Measurements from ENCODE around the gene DNAJC7.
A peak's percentile ranks its signal among the peaks of the same experiment; 100 is the strongest.

The DNAJC7 gene, protein sequence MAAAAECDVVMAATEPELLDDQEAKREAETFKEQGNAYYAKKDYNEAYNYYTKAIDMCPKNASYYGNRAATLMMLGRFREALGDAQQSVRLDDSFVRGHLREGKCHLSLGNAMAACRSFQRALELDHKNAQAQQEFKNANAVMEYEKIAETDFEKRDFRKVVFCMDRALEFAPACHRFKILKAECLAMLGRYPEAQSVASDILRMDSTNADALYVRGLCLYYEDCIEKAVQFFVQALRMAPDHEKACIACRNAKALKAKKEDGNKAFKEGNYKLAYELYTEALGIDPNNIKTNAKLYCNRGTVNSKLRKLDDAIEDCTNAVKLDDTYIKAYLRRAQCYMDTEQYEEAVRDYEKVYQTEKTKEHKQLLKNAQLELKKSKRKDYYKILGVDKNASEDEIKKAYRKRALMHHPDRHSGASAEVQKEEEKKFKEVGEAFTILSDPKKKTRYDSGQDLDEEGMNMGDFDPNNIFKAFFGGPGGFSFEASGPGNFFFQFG

GRCh38 chr17:42016941-42017865 is at the start of gene DNAJC7:
Gene DNAJC7, minus strand, starts transcription at chr17:42017439. Its CDS starts 23 bp downstream, at chr17:42017416.
- DNase-seq, result peak; percentile 94 to 95

- DNase-seq, result no peak
These were observed 48.0 kb upstream of the DNAJC7 start for GRCh38 chr17:42065201-42065600.

- no peak for DNase-seq
These were observed 45.4 kb upstream of the DNAJC7 start for GRCh38 chr17:42062681-42063080.

GRCh38 chr17:42061646-42062487 is 44.6 kb upstream of the DNAJC7 start:
- no peak for DNase-seq

GRCh38 chr17:42060231-42060630 is 43.0 kb upstream of the DNAJC7 start:
- DNase-seq, result no peak

- DNase-seq, result no peak
These were observed 42.6 kb upstream of the DNAJC7 start for GRCh38 chr17:42059815-42060214.

- no peak for DNase-seq
These were observed 40.8 kb upstream of the DNAJC7 start for GRCh38 chr17:42058063-42058462.

- no peak for DNase-seq
These were observed 39.4 kb upstream of the DNAJC7 start for GRCh38 chr17:42056635-42057034.

DNA sequence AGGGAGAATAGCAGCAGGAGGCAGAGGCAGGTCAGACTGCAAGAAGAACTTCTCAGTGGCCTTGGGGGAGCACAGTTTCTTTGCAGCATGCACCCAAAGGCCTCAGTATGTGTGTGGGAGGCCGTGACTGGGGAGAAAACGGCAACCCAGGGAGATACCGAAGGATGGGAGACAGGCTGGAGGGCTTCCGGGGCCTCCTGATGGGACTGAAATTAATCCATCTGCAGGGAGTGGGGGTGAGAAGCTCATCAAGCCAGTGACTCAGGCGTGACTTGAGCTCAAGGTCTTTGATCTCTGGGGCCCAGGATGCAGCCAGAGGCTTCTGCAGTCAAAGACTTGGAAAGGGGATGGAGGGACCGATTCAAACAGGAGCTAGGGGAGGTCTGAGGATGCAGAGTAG is 38.3 kb upstream of the DNAJC7 start:
- DNase-seq, result no peak

DNA sequence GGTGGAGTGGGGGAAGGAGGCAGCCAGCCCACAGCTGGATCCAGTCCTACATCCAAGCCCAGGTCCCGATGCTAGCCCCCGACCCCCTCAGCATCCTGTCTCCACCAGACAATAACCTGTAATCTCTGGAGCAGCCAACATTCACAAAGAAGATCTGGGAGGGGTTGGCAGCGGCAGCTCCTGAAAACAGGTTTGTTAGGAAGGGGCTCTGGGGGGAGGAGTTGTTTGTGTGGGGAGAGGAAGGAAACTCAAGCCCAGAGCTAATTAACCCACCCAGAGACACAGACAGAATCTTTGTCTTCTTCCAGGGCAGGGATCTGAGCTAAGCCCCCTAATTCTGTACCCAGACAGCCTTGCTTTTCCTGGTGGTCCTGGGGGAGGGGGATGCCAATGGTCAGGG is 37.8 kb upstream of the DNAJC7 start:
- no peak for DNase-seq

DNA sequence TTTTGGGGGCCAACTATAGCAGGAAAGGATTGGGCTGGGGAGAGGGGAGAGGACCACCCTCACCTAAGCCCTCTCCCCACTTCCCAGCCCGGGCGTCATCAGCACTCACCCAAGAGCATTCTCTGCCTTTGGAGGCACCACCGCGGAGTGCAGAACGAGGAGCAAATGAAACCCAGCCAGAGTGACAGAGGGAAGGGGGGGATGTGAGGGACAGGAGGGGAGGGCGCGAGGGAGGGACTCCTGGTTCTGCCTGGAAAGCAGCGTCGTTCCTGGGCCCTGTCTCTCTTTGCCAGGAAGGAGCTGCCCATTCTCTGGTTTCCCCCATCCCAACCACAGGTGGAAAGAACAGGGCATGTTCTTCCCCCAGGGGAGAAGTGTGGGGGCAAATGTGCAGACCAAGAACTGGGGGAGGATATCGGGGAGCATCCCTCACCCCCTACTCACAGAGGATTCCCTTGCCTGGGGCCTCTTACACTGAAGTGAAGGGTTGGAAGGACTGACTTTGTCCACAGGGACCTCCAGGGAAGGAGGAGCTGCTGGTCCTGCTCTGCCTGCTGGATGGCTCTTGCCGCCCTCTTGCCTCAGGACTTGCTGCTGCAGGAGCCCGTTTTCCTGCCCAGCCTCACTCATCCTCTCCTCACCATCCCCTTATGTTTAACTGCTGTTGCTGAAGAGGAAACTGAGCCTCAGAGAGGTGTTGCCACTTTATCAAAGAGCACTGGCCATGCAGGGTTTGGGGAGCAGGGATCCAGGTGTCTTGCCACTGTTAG is 36.7 kb upstream of the DNAJC7 start:
- DNase-seq, result no peak

DNA sequence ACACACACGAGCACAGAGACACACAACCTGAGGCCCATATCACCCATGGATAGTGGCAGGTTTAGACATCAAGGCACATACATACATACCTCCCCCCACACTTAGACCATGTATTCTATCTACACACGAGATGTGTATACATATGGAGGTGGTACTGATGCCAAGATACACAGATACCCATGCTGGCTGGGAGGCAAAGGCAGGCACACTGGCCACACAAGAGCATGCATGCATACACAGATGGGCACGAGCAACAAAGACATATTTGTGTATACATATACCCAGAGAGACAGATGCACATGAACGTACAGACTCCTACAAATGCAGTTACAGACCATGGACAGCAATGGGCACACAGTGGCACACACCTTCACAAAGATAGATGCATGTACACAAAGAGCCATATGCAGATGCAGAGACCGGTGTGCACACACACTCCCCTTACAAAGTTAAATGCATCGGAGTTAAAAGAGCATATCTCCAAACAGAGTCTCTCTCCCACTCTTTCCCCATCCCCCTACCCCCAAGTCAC is 35.2 kb upstream of the DNAJC7 start:
- DNase-seq, result no peak

DNA sequence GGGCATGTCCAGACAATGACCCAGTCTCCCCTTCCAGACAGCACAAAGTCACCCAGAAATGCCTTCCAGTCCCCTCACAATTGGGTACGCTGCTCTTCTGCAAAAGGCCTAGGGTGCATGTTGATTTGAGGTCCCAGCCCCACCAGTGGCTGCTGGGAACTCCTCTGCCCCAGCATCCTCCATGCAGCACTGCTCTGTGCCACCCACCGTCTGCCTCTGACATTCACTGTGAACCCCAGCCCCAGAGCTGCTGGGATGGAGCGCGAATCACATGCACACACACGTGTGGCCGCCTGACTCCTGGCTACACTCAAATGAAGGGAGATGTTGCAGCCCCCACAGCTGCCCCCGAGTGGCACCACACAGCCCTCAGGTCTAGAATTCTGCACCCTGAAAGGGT is 34.4 kb upstream of the DNAJC7 start:
- no peak for DNase-seq

DNA sequence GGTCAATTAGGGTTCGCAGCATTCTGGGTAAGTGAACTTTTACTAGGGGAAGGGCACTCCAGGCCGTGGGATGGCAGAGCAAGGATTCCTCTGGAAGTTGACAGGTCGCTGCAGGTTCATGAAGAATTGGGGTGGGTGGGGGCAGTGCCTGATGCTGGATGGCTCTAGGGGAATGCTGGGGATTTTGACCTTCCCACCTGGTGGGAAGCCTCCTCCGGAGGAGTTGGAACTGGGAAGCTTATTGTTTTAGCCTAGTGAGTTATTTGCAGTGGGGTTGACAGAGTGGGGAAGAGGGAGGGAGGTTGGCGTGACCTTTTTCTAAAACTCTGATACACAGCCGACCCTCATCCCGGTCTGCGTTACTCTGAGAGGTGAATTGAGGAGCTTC is 33.8 kb upstream of the DNAJC7 start:
- peak in 1 of 2 experiments; percentile 17 for DNase-seq

DNA sequence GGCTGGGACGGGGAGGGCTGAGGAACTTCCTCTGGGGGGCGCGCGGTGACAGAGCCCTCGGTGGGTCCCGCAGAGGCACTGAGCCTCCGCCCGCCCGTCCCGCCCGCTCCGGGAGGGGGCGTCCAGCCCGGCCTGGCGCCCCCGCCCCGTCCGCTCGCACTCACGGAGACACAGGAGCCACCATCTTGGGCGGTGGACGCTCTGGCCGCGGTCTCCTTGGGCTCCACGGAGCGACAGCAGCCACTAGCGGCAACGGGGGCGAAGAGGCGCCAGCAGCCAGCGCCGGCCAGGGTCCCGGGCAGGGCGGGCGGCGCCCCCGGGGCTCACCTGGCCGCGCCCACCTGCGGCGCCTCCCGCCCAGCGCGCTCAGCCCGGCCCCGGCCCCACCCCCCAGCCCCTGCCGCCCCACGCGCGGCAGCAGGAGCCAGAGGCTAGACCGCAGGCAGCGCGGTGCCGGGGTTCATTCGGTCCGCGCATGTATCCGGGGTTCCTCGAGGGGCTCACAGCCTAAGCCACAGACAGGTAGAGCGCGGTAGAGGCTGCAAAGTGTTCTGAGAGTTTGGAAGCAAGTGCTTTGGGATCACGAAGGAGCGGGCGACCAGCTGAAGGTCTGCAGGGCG is 33.3 kb upstream of the DNAJC7 start, which contains the start of gene C17orf113:
C17orf113 (minus strand) TSS at position 209 of the 620 bp plus-strand sequence. CDS start 7,225 bp downstream, outside the sequence.
- peak; percentile 34 to 38 for DNase-seq

- no peak for DNase-seq
These were observed 32.7 kb upstream of the DNAJC7 start for GRCh38 chr17:42049834-42050392.

DNA sequence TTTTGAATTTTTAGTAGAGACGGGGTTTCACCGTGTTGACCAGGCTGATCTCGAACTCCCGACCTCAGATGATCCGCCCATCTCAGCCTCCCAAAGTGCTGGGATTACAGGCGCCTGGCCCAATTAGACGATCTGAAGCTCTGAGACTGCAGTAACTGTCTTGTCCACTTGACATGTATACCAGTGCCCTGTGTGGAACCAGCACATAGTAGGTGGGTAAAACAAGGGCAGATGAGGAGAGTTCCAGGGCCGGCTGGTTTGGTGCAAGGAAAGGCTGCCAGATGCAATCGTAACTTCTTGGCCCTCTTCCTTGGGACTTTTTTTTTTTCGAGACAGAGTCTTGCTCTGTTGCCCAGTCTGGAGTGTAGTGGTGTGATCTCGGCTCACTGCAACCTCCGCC is 30.1 kb upstream of the DNAJC7 start:
- no peak for DNase-seq

DNA sequence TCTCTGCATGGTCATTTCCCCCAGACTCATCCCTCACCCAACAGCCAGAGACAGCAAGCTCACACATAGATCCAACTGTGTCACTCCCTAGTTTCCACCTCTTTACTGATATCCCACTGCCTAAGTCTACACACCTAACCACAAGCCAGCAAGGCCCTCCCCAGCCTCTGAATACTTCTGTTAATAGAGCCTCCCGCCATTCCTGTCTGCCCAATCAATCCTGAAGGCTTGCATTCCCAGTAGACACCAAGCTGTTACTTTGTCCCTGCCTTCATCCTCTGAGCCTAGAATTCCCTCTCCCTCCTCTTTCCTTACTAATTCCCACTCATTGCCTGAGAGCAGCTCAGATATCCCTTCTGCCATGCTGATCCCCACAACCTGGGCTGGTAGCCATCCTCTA is 28.5 kb upstream of the DNAJC7 start:
- DNase-seq, result no peak

DNA sequence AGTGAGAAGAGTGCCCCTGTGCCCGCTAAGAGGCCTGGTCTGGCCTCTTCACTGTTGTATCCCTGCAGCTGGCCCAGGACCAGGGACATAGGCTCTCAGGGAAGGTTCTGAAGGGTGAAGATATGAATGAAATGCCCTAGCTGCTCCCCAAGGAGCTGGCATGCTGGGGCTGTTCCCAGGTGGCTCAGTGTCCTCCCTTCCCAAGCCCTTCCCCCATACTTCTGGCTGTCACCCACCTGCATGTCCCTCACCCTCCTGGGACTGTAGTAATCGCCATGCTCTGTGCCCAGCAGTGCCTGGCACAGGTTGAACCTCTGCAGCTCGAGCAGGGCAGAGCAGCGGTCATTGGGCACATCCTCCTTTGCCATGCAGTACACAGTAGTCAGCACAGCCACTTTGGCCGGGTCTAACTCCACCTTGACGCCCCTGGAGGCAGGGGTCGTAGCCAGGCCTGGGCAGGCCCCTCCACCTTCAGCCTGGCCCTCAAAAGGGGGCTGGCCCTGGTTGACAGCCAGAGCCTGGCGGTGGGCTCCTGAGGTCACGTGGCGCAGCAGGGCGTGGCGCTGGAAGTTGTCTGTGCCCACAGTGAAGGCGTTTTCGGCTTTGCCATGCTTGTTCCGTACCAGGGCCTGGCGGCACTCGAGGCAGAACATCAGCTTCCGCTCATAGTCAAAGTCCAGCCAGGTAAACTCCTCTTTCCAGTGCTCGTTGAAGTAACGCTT is 25.5 kb upstream of the DNAJC7 start:
- no peak for DNase-seq

DNA sequence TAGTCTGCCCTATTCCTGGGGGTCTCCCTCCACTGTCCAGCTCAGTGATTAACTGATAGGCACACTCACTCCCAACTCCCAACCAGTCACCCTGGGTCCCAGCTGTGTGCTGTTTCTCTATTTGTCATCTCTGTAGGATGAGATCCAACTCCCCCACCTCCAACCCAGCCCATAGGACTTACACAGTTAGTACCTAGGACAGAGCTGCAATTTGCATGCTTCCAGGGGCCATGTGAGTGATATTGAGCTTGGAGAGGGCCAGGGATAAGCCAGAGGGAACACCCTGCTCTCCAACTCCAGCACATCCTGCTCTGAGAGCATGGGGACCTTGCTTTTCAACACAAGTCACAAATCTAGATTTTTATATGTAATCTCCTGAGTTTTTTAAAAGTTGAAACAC is 24.4 kb upstream of the DNAJC7 start:
- no peak for DNase-seq

Data from AML-193 (cell line).